IPS DF 6.9 (cell line): Measurements from ENCODE around the gene CDC42SE2.

ENCODE experiments used
- DNase-seq: peaks from one replicate; pipeline ENCODE4 v3.0.0-alpha.2; 2013; ENCODE audit warnings: low read depth, low spot score
- H3K27ac ChIP-seq: one replicate; pipeline ENCODE4 v1.5.1; 2013; ENCODE audit warnings: low read length, control low read depth
- H3K27me3 ChIP-seq: 2 replicates; pipeline ENCODE4 v1.6.1; 2013; ENCODE audit warnings: mild to moderate bottlenecking, low read length; ENCODE audit not compliant: control insufficient read depth, insufficient read depth
- H3K36me3 ChIP-seq: 2 replicates; pipeline ENCODE4 v1.6.1; 2013; ENCODE audit warnings: low read length; ENCODE audit not compliant: control insufficient read depth, insufficient read depth
- H3K4me1 ChIP-seq: 2 replicates; pipeline ENCODE4 v1.6.1; 2013; ENCODE audit warnings: low read length; ENCODE audit not compliant: control insufficient read depth, insufficient read depth
- H3K4me3 ChIP-seq: 2 replicates; pipeline ENCODE4 v1.5.1; 2013; ENCODE audit warnings: mild to moderate bottlenecking, low read length
- H3K9me3 ChIP-seq: 2 replicates; pipeline ENCODE4 v1.6.1; 2013; ENCODE audit warnings: low read length, inconsistent platforms; ENCODE audit not compliant: control insufficient read depth, insufficient read depth
- WGBS: extraction: QIAGEN DNeasy Blood & Tissue Kit; methylation state at CpG from one replicate; pipeline ENCODE4 v1.1.7; 2013; ENCODE audit warnings: mixed read lengths, missing lambda C conversion rate; ENCODE audit not compliant: insufficient read length, insufficient coverage; 5-methylcytosine and 5-hydroxymethylcytosine counted together

Gene CDC42SE2

GRCh38 chr5:131225282-131225974, 38.4 kb upstream of the CDC42SE2 start:
- Histone ChIP-seq H3K9me3 (no peaks in the 10 kb centered on the region), H3K27me3 (no peaks in the 10 kb centered on the region), H3K36me3 (no peaks in the 10 kb centered on the region), H3K27ac (no peak overlapping the region), H3K4me1 (no peaks in the 10 kb centered on the region), H3K4me3 (no peak overlapping the region)
- DNase-seq: no peak
- WGBS: no CpG with 5 or more reads among the region's 4 CpGs

DNA sequence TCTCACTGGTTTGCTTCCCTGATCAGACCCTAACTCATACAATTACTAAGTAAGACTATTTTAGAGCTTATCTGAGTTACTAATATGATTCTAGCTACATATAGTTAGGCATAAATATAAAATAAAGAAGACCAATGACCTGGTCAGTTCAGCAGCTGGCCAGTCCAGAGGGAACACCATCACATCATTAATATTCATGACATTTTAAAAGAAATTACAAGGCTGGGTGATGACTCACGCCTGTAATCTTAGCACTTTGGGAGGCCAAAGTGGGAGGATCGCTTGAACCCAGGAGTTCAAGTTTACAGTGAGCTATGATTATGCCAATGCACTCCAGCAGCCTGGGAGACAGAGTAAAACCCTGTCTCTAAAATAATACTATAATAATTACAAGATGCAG, 37.0 kb upstream of the CDC42SE2 start:
- WGBS: no CpG with 5 or more reads among the region's 2 CpGs
- H3K4me1 ChIP-seq: no peaks in the 10 kb centered on the region
- H3K36me3 ChIP-seq: no peaks in the 10 kb centered on the region
- no peak for DNase-seq
- no peak overlapping the region for H3K27ac ChIP-seq
- H3K27me3 ChIP-seq: no peaks in the 10 kb centered on the region
- H3K4me3 ChIP-seq: no peak overlapping the region
- H3K9me3 ChIP-seq: no peaks in the 10 kb centered on the region

DNA sequence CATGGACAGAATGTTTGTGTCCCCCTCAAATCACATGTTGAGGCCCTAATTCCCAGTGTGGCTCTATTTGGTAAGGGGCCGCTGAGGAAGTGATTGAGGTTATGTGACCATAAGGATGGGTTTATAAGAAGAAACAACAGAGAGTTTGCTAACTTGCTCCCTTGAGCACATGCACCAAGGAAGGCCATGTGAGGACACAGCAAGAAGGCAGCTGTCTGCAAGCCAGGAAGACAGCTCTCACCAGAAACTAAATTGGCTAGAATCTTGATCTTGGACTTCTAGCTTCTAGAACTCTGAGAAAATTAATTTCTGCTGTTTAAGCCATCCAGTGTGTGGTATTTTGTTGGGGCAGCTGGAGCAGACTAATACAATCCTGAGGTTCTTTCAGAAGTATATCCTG, 35.2 kb upstream of the CDC42SE2 start:
- no CpG with 5 or more reads among the region's 1 CpG for WGBS
- H3K4me1 ChIP-seq: no peaks in the 10 kb centered on the region

DNA sequence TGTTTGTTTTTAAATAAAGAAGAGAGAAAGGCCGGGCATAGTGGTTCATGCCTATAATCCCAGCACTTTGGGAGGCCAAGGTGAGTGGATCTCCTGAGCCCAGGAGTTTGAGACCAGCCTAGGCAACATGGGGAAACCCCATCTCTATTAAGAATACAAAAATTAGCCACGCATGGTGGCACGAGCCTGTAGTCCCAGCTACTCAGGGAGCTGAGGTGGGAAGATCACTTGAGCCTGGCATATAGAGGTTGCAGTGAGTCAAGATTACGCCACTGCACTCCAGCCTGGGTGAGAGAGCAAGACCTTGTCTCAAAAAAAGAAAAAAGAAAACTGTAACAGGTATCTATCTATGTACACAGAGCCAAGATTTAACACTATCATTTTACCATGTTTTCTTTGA, 34.2 kb upstream of the CDC42SE2 start:
- WGBS: no CpG with 5 or more reads among the region's 4 CpGs
- Histone ChIP-seq H3K36me3 (no peaks in the 10 kb centered on the region), H3K4me1 (no peaks in the 10 kb centered on the region)

More for the DNA sequence above, 35.2 kb upstream of the CDC42SE2 start:
- no peaks in the 10 kb centered on the region for H3K9me3 ChIP-seq
- no peak overlapping the region for H3K4me3 ChIP-seq
- no peaks in the 10 kb centered on the region for H3K36me3 ChIP-seq
- H3K27me3 ChIP-seq: no peaks in the 10 kb centered on the region
- DNase-seq: no peak
- H3K27ac ChIP-seq: no peak overlapping the region

GRCh38 chr5:131230406-131230805, 33.4 kb upstream of the CDC42SE2 start:
- no CpG with 5 or more reads among the region's 5 CpGs for WGBS
- Histone ChIP-seq H3K27me3 (no peaks in the 10 kb centered on the region), H3K4me3 (no peak overlapping the region), H3K27ac (no peak overlapping the region), H3K4me1 (no peaks in the 10 kb centered on the region), H3K36me3 (no peaks in the 10 kb centered on the region), H3K9me3 (no peaks in the 10 kb centered on the region)
- no peak for DNase-seq

More for the DNA sequence above, 34.2 kb upstream of the CDC42SE2 start:
- Histone ChIP-seq H3K9me3 (no peaks in the 10 kb centered on the region), H3K27me3 (no peaks in the 10 kb centered on the region), H3K4me3 (no peak overlapping the region), H3K27ac (no peak overlapping the region)
- no peak for DNase-seq

DNA sequence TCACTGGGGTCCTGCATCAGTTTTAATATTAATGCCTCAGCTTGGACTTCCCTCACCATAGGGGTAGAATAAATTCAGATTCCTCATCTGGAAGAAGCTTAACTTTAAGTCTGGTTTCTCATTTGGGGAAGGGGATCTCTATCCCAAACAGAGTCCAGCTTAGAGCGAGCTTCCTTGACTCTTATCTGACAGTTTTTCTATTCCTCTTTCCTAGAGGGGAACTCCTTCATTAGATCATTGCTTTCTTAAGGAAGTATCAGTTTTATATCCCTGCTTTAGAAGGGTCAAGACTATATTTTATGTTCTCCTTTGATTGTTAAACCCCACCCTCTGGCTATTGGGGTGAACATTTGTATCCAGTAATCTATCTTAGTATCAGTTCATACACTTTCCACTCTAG, 24.2 kb upstream of the CDC42SE2 start:
- no peak for DNase-seq
- no peaks in the 10 kb centered on the region for H3K4me1 ChIP-seq
- WGBS: no CpG with 5 or more reads among the region's 1 CpG

DNA sequence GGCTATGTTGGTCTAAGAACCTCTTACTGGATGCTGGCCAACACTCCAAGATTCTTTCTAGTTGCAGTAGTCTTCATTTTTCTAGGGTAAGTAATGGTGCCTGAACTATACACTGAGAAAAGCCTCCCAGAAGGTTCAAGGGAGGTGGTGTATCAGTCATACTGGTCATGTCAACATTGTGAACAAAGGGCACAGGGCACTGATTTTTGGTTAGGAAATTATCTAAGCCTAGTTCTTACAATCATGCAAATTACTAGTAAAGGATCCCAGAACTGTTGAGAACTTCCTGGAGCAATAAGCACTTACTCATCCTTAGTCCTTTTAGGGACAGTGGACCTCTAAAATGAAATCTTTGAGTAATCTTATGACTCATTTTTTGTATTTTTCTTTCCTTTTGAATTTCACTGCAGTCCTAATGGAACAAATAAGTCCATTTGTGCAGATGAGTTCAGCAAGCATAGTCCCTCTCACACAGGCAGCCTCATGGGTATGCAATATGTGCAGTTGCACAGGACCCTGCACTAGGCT, 21.1 kb upstream of the CDC42SE2 start:
- H3K27me3 ChIP-seq: 0 out of 2 replicates have a peak, but pooled peaks cover 1% of the 10 kb centered on the region
- H3K36me3 ChIP-seq: no peaks in the 10 kb centered on the region
- H3K4me1 ChIP-seq: no peaks in the 10 kb centered on the region
- no peak overlapping the region for H3K4me3 ChIP-seq
- no peak for DNase-seq
- no peak overlapping the region for H3K27ac ChIP-seq
- H3K9me3 ChIP-seq: no peaks in the 10 kb centered on the region

More for the DNA sequence above, 24.2 kb upstream of the CDC42SE2 start:
- Histone ChIP-seq H3K9me3 (no peaks in the 10 kb centered on the region), H3K27me3 (0 out of 2 replicates have a peak, but pooled peaks cover 1% of the 10 kb centered on the region), H3K36me3 (no peaks in the 10 kb centered on the region), H3K27ac (no peak overlapping the region), H3K4me3 (no peak overlapping the region)

- H3K4me1 ChIP-seq: no peaks in the 10 kb centered on the region
- H3K9me3 ChIP-seq: no peaks in the 10 kb centered on the region
- no peak overlapping the region for H3K27ac ChIP-seq
- no peaks in the 10 kb centered on the region for H3K27me3 ChIP-seq
- H3K4me3 ChIP-seq: no peak overlapping the region
- DNase-seq: no peak
- no peaks in the 10 kb centered on the region for H3K36me3 ChIP-seq
These were observed 18.5 kb upstream of the CDC42SE2 start for GRCh38 chr5:131245312-131245711.

- Histone ChIP-seq H3K27me3 (no peaks in the 10 kb centered on the region), H3K9me3 (no peaks in the 10 kb centered on the region), H3K36me3 (no peaks in the 10 kb centered on the region), H3K4me3 (no peak overlapping the region), H3K4me1 (no peaks in the 10 kb centered on the region), H3K27ac (no peak overlapping the region)
- DNase-seq: no peak
- WGBS: no CpG with 5 or more reads among the region's 2 CpGs
These were observed 17.9 kb upstream of the CDC42SE2 start for GRCh38 chr5:131245948-131246347.

- Histone ChIP-seq H3K27ac (no peak overlapping the region), H3K4me3 (no peak overlapping the region), H3K36me3 (no peaks in the 10 kb centered on the region), H3K4me1 (no peaks in the 10 kb centered on the region), H3K27me3 (no peaks in the 10 kb centered on the region), H3K9me3 (no peaks in the 10 kb centered on the region)
- DNase-seq: no peak
- no CpG with 5 or more reads among the region's 4 CpGs for WGBS
These were observed 17.3 kb upstream of the CDC42SE2 start for GRCh38 chr5:131246504-131246903.
